ENCODE results near the gene OTP.

GRCh38 chr5:77641963-77642737, 3.6 kb upstream of the OTP start:
- TF ChIP-seq CTCF (IDR thresholded peaks at IDR 0.05) = no peak
- no peak for TF ChIP-seq POLR2AphosphoS5 (IDR thresholded peaks at IDR 0.05)

All from prostate gland (tissue), 2 donors.